Thoracic aorta (tissue), 2 donors: ENCODE measurements around the gene GNAI2. TPM values are rescaled to one million over a fixed set of nuclear protein-coding genes. Genes with fewer than 3 reads are reported as not detected.

ENCODE experiments used
- ATAC-seq: fragments of 150-250 bp; one replicate; pipeline ENCODE4 v1.8.0; 2017; ENCODE audit warnings: low read depth; ENCODE audit not compliant: insufficient number of reproducible peaks, low FRiP score
- DNase-seq: peaks from one replicate; pipeline ENCODE4 v3.0.0-alpha.2; 2020; ENCODE audit warnings: low spot score
- H3K27ac ChIP-seq, 2 donors: fragments of 200-600 bp; sonication (generic); 1 replicate in 1 of 2; 2 replicates in 1 of 2; pipeline ENCODE4 v1.5.1; 2016; ENCODE audit warnings: mild to moderate bottlenecking in 2 of 2, moderate library complexity in 2 of 2
- H3K27me3 ChIP-seq: fragments of 200-600 bp; sonication (generic); replicated peaks from 2 replicates; pipeline ENCODE4 v1.6.0; 2016; ENCODE audit warnings: mild to moderate bottlenecking; ENCODE audit not compliant: insufficient read depth
- H3K36me3 ChIP-seq: fragments of 200-600 bp; sonication (generic); one replicate; pipeline ENCODE4 v1.5.1; 2016
- H3K4me1 ChIP-seq, 2 donors: fragments of 200-600 bp; sonication (generic); 1 replicate in 1 of 2; 2 replicates in 1 of 2; pipeline versions ENCODE4 v1.5.1 to v1.6.0; 2016; ENCODE audit warnings: low read depth in 2 of 2, mild to moderate bottlenecking in 1 of 2; ENCODE audit not compliant: control insufficient read depth in 1 of 2
- H3K4me3 ChIP-seq: fragments of 200-600 bp; sonication (generic); 2 replicates; pipeline ENCODE4 v1.5.1; 2016; ENCODE audit warnings: mild to moderate bottlenecking
- H3K9me3 ChIP-seq: fragments of 200-600 bp; sonication (generic); 2 replicates; pipeline ENCODE4 v1.5.1; 2016
- total RNA-seq, 2 donors: library from RNA; depleted of rRNA; stranded (reverse); fragments of >200 nt; gene quantifications; one replicate each; pipeline versions ENCODE4 v1.1.0 to v1.2.3, GENCODE V29; 2016
- TF ChIP-seq, protein P1 (sequence below): fragments of 200-600 bp; sonication (generic); IDR thresholded peaks from one replicate; pipeline ENCODE4 v1.5.1; 2019; ENCODE audit warnings: antibody characterized with exemption

GNAI2 gene
- total RNA-seq, 2 donors from 2014 or later: 183 to 337 TPM

DNA sequence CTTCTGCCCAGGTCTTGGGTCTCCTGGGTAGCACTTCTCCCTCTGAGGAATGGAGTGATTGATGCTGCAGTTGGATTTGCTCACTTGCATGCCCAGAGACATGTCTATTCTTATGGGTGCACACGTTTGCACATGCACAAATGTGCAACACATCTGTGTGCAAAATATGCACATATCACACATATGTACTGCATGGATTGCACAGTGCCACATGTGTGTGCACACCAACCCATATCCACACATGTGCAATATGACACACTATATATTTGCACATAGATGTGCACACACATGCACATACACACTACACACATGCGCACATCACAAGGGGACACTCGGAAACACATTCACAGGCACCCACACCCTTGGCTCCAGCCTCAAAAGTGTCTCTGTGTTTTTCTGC lies 32.3 kb downstream of the GNAI2 start:
- Histone ChIP-seq H3K4me3 (peak overlapping the region; percentile 71), H3K9me3 (no peaks in the 10 kb centered on the region), H3K27me3 (no peaks in the 10 kb centered on the region), H3K36me3 (no peaks in the 10 kb centered on the region), H3K4me1 (peaks cover 33 to 78% of the 10 kb centered on the region in 2 donors), H3K27ac (peak overlapping the region; percentile 98)
- ATAC-seq (no peak), DNase-seq (no peak)
- TF ChIP-seq, protein P1, sequence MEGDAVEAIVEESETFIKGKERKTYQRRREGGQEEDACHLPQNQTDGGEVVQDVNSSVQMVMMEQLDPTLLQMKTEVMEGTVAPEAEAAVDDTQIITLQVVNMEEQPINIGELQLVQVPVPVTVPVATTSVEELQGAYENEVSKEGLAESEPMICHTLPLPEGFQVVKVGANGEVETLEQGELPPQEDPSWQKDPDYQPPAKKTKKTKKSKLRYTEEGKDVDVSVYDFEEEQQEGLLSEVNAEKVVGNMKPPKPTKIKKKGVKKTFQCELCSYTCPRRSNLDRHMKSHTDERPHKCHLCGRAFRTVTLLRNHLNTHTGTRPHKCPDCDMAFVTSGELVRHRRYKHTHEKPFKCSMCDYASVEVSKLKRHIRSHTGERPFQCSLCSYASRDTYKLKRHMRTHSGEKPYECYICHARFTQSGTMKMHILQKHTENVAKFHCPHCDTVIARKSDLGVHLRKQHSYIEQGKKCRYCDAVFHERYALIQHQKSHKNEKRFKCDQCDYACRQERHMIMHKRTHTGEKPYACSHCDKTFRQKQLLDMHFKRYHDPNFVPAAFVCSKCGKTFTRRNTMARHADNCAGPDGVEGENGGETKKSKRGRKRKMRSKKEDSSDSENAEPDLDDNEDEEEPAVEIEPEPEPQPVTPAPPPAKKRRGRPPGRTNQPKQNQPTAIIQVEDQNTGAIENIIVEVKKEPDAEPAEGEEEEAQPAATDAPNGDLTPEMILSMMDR: no peak

DNA sequence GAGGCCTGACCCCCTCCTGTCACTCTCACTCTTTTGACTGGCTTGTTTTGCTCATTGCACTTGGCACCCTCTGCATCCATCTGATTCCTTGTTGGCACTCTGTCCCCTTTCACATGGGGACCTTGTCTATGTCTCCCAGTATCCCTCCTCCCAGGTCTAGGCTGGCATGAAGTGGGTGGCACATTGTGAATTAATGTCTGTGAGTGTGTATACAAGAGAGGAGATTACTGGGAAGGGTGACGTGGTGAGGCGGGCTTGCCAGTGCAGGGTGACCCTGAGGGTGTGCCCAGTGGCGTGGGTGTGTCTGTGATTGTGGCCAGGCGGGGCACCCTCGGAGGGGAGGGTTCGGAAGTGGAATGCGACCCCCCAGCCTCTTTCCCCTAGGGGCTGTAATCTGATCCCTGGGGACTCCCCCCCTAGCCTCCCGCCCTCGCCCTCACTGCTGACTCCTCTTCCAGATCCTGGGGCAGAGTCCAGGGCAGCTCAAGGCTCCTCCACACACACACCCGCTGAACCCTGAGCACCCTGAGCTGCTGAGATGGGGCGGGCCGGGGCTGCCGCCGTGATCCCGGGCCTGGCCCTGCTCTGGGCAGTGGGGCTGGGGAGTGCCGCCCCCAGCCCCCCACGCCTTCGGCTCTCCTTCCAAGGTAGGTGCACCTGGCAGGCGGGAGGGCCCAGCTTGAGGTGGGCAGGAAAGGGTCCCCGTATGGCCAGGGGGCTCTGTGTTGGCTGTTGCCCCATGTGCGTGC lies 32.9 kb downstream of the GNAI2 start, which contains the start of gene SEMA3B:
Gene SEMA3B (plus strand): TSS at position 445 of the 749 bp plus-strand sequence. CDS start 94 bp downstream, at position 539.
- ATAC-seq (peak; percentile 29), DNase-seq (peak; percentile 76)
- Histone ChIP-seq H3K4me1 (peaks cover 30 to 74% of the 10 kb centered on the region in 2 donors), H3K36me3 (no peaks in the 10 kb centered on the region), H3K27ac (peak within 1 kb of the TSS; percentile 98), H3K27me3 (no peaks in the 10 kb centered on the region), H3K4me3 (peak within 1 kb of the TSS; percentile 71), H3K9me3 (no peaks in the 10 kb centered on the region)
- TF ChIP-seq, protein P1: no peak

DNA sequence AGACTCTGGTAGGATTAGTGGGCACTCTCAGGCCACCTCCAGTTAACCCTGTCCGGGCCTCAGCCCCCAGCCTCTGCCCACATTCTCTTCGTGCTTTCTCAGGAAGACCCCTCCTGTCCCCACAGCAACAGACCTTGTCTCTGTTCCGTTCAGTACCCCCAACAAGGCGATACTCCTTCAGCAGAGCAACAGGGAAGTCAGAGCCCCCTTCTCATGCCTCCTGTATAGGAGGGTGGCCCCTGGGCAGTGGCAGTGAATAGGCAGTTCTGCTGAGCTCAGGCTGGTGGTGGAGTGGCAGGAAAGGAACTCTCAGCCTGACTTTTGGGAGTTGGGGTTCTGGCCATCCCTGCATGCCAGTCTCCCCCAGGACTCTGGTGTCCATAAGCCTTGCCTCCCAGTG lies 33.5 kb downstream of the GNAI2 start:
- H3K4me1 ChIP-seq: peaks cover 25 to 69% of the 10 kb centered on the region in 2 donors
- peak overlapping the region; percentile 87 to 98 for H3K27ac ChIP-seq
- ATAC-seq: no peak

DNA sequence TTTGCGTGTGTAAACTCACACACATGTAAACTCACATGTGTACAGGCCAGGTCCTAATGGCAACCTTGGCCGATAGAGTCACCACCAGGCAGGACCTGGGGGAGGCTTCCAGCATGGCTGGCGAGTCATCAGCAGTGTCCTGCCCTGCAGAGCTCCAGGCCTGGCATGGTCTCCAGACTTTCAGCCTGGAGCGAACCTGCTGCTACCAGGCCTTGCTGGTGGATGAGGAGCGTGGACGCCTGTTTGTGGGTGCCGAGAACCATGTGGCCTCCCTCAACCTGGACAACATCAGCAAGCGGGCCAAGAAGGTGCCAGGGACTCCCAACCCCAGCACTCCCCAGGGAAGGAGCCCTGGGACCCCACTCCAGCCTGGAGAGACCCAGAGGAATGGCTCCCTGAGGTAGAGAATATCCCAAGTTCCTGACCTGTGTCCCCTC lies 34.0 kb downstream of the GNAI2 start:
- DNase-seq: no peak
- no peak for ATAC-seq
- H3K4me3 ChIP-seq: no peak overlapping the region

More for the DNA sequence above, 33.5 kb downstream of the GNAI2 start:
- Histone ChIP-seq H3K27me3 (no peaks in the 10 kb centered on the region), H3K4me3 (peak overlapping the region; percentile 71), H3K9me3 (no peaks in the 10 kb centered on the region), H3K36me3 (no peaks in the 10 kb centered on the region)
- no peak for DNase-seq
- TF ChIP-seq, protein P1: no peak

More for the DNA sequence above, 34.0 kb downstream of the GNAI2 start:
- Histone ChIP-seq H3K9me3 (no peaks in the 10 kb centered on the region), H3K4me1 (peaks cover 24 to 63% of the 10 kb centered on the region in 2 donors), H3K27ac (peak overlapping the region in 1 of 2 donors; percentile 98), H3K27me3 (no peaks in the 10 kb centered on the region), H3K36me3 (no peaks in the 10 kb centered on the region)
- TF ChIP-seq, protein P1: no peak
